T-helper 1 cell treated with Interleukin-12 subunit alpha and Interleukin-12 subunit beta and Interleukin-4 antibody, amounts not matched to agents 30 μg/mL and 1 μg/mL, for 36 hours (primary cell): Measurements from ENCODE around the gene BLVRA.

Experiments used
- H3K27ac Mint-ChIP-seq: one replicate; pipeline ENCODE4 v1.8.0; 2021; ENCODE audit warnings: mild to moderate bottlenecking, mixed read lengths
- H3K27me3 Mint-ChIP-seq: one replicate; pipeline ENCODE4 v1.8.0; 2021; ENCODE audit warnings: low read depth, mixed read lengths
- H3K36me3 Mint-ChIP-seq: one replicate; pipeline ENCODE4 v1.8.0; 2021; ENCODE audit warnings: low read depth, mixed read lengths
- H3K4me1 Mint-ChIP-seq: one replicate; pipeline ENCODE4 v1.8.0; 2021; ENCODE audit warnings: low read depth, mixed read lengths
- H3K4me3 Mint-ChIP-seq: one replicate; pipeline ENCODE4 v1.8.0; 2021; ENCODE audit warnings: mild to moderate bottlenecking, moderate library complexity, mixed read lengths
- H3K9me3 Mint-ChIP-seq: one replicate; pipeline ENCODE4 v1.8.0; 2021; ENCODE audit warnings: mixed read lengths

BLVRA gene

DNA sequence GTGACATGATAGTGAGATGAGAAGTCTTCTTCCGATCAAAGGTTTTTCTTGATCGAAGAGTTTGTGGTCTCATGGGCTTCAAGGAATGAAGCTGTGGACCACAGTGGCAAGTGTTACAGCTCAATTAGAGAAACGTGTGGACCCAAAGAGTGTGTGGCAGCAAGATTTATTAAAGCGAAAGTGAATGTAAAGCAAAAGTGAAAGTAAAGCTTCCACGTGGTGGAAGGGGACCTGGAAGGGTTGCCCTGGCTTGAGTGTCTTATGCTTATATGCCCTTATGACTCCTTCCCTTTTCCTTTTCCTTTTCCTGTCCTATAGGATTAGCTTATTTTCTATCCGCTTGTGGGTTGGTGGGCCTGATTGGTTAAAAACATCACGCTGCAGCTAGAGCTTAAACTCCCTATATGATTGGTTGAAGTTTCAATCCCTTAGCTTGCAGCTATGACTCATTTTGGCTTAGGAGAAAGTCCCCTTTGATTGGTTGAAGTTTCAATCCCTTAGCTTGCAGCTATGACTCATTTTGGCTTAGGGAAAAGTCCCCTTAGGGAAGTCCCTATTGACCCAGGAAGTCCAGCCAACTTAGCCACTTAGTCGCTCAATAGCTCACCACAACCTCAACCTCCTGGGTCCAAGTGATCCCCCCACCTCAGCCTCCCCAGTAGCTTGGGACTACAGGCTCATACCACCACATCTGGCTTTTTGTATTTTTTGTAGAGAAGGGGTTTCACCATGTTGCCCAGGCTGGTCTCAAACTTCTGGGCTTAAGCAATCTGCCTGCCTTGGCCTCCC lies 76.2 kb downstream of the BLVRA start:
- H3K27ac Mint-ChIP-seq = peak overlapping the region; percentile 88
- H3K9me3 Mint-ChIP-seq = peaks cover 17% of the 10 kb centered on the region
- H3K36me3 Mint-ChIP-seq = peaks cover 3% of the 10 kb centered on the region
- peak overlapping the region; percentile 77 for H3K4me3 Mint-ChIP-seq
- H3K27me3 Mint-ChIP-seq = peaks cover 4% of the 10 kb centered on the region
- H3K4me1 Mint-ChIP-seq = peaks cover 16% of the 10 kb centered on the region

DNA sequence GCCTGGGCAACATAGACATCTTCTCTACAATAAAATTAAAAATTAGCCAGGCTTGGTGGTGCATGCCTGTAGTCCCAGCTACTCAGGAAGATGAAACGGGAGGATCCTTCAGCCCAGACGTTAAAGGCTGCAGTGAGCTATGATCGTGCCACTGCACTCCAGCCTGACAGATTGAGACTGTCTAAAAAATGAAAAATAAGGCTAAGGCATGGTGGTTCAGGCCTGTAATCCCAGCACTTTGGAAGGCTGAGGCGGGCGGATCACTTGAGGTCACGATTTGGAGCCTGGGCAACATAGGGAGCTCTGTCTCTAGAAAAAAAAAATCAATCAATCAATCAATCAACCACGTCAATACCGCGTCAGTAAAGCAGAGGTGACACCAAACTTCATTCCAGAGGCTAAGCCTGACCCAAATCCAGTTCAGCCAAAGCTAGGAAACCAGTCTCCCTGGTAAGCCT lies 79.8 kb downstream of the BLVRA start:
- Mint-ChIP-seq H3K4me3 (no peak overlapping the region), H3K4me1 (peaks cover 16% of the 10 kb centered on the region), H3K27ac (no peak overlapping the region), H3K9me3 (peaks cover 8% of the 10 kb centered on the region), H3K36me3 (peaks cover 3% of the 10 kb centered on the region), H3K27me3 (peaks cover 4% of the 10 kb centered on the region)

DNA sequence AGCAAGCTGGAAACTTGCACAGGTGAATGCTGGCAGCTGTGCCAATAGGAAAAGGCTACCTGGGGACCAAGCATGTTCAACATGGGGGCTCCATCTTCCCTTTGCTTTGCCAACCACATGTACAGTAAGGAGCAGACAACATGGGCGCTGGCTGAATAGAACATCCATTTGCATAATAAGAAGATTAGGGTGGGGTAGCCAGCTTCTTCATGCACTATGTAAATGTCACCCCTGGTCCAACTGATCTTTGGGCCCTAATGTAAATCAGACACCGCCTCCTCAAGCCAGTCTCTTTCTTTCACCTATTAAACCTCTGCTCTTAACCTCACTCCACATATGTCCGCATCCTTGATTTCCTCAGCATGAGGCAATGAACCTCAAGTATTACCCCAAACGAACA lies 84.8 kb downstream of the BLVRA start:
- Mint-ChIP-seq H3K27me3 (peaks cover 8% of the 10 kb centered on the region), H3K36me3 (no peaks in the 10 kb centered on the region), H3K27ac (no peak overlapping the region), H3K4me3 (no peak overlapping the region), H3K4me1 (peaks cover 5% of the 10 kb centered on the region), H3K9me3 (no peaks in the 10 kb centered on the region)

DNA sequence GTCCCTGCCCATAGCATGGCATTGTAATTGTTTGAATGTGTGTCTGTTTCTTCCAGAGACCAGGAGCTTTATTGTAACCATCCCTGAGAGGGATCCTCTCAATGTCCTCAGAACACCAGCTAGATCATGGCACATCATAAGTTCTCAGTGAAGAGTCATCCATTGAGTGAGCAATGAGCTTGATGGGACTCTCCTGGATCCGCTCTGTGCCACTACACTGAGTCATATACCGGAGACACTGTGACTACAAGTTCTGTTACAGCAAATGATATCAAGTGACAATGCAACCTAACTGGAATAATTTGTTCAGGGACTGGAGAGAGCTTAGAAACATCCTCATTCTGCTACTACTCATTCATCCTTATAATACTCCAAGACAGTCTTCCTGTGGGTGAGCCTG lies 85.8 kb downstream of the BLVRA start:
- Mint-ChIP-seq H3K4me1 (no peaks in the 10 kb centered on the region), H3K4me3 (no peak overlapping the region), H3K9me3 (no peaks in the 10 kb centered on the region), H3K27me3 (peaks cover 8% of the 10 kb centered on the region), H3K36me3 (no peaks in the 10 kb centered on the region), H3K27ac (no peak overlapping the region)

DNA sequence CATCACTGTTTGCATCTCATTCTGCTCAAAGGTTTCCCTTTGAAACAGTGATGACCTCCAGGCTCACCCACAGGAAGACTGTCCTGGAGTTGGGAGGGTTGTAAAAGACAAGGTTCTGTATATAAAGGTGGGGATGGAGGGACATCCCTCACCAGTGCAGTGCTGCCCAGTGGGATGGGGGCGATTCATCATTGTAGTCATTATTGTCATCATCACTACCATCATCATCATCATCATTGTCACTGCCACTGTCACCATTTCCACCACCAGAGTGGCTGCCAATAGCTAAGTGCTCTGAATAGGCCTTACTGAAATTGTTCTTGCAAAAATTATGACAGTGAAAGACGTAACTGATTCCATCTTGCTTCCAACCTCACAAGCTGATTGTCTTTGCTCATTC lies 86.2 kb downstream of the BLVRA start:
- Mint-ChIP-seq H3K36me3 (no peaks in the 10 kb centered on the region), H3K4me3 (no peak overlapping the region), H3K4me1 (no peaks in the 10 kb centered on the region), H3K27ac (no peak overlapping the region), H3K27me3 (peaks cover 8% of the 10 kb centered on the region), H3K9me3 (no peaks in the 10 kb centered on the region)

DNA sequence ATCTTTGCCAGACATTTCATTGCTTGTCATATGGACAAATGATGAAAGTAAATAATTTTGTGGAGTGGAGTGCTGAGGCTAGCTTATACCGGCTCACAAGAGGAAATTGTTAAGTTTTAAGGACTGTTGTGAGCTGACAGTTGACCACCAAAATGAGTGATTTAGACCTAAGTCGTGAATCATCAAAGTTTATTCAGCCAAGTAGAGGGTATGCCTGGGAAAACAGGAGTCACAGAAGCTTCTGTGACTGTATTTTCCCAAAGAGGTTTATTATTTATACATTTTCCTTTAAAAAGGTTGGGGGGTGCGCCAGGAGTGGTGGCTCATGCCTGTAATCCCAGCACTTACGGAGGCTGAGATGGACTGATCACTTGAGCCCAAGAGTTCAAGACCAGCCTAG lies 89.0 kb downstream of the BLVRA start:
- Mint-ChIP-seq H3K4me3 (no peak overlapping the region), H3K27ac (no peak overlapping the region), H3K4me1 (no peaks in the 10 kb centered on the region), H3K36me3 (no peaks in the 10 kb centered on the region), H3K9me3 (no peaks in the 10 kb centered on the region), H3K27me3 (peaks cover 8% of the 10 kb centered on the region)

DNA sequence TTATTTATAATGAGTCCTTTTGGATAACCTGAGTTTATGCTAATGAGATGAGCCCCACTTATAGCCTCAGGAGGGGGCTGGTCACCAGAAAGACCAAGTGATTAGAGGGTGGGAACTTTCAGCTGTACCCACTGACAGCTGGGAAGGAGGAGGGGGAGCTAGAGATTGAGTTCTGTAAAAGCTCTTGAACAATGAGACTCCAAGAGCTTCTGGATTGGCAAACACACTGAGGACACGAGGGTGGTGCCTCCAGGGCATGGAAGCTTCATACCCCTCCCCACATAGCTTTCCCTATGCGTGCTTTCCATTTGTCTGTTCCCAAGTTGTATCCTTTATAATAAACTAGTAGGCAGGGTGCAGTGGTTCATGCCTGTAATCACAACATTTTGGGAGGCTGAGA lies 90.6 kb downstream of the BLVRA start:
- H3K36me3 Mint-ChIP-seq = no peaks in the 10 kb centered on the region
- H3K4me1 Mint-ChIP-seq = no peaks in the 10 kb centered on the region
- H3K9me3 Mint-ChIP-seq = no peaks in the 10 kb centered on the region
- H3K27ac Mint-ChIP-seq = no peak overlapping the region
- peaks cover 8% of the 10 kb centered on the region for H3K27me3 Mint-ChIP-seq
- H3K4me3 Mint-ChIP-seq = no peak overlapping the region

DNA sequence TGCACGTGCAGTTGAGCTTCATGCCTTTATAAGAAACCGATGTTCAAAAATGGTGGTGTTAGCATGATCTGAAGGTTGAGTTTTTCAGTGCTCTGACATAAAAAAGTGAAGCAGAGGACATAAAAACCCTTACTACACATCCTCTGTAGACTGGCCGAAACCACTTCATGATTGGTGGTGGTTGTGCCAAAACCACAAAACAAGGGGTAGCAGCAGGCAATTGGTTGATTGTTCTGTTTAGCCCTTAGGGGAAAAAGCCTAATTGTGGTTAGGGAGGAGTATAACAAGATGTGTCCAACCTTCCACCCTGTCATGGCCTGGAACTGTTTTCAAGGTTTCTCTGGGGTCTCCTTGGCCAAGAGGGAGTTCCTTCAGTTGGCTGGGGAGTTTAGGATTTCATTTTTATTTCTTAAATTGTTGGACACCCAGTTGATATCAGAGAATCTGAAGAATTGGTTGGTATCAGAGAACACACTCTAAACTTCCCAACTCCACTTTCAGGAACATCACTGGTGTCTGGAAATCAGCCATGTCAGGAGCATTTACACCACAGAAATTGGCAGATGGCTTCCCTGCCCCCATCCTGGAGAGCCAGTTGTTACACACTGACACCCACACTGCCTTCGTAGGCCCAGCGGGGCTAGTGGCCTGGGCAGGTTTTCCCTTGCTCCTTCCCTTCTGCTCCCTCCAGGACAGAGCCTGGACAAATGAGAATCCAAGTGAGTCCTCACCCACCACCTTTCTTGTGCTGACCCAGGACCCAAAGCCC lies 92.1 kb downstream of the BLVRA start:
- no peak overlapping the region for H3K4me3 Mint-ChIP-seq

DNA sequence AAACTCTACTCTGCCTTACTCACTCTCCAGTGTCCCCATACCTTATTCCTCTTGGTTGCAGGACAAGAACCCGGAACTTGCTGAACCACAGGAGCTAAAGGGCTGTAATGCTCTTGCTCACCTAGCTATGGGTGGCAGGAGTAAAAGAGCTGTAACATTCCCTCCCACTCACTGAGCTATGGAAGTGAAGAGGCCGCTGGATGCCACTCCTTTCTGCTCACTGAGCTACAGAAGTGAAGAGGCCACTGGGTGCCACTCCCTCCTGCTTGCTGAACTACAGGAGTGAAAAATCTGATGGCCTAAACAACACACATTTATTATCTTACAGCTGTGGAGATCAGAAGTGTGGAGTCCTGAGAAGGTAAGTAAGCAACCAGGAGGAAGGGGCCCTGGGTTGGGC lies 93.3 kb downstream of the BLVRA start:
- peaks cover 8% of the 10 kb centered on the region for H3K27me3 Mint-ChIP-seq
- H3K4me1 Mint-ChIP-seq = no peaks in the 10 kb centered on the region
- H3K4me3 Mint-ChIP-seq = no peak overlapping the region
- H3K36me3 Mint-ChIP-seq = no peaks in the 10 kb centered on the region
- H3K27ac Mint-ChIP-seq = no peak overlapping the region
- no peaks in the 10 kb centered on the region for H3K9me3 Mint-ChIP-seq

More for the DNA sequence above, 92.1 kb downstream of the BLVRA start:
- Mint-ChIP-seq H3K27me3 (peaks cover 8% of the 10 kb centered on the region), H3K27ac (no peak overlapping the region), H3K4me1 (no peaks in the 10 kb centered on the region), H3K36me3 (no peaks in the 10 kb centered on the region), H3K9me3 (no peaks in the 10 kb centered on the region)

DNA sequence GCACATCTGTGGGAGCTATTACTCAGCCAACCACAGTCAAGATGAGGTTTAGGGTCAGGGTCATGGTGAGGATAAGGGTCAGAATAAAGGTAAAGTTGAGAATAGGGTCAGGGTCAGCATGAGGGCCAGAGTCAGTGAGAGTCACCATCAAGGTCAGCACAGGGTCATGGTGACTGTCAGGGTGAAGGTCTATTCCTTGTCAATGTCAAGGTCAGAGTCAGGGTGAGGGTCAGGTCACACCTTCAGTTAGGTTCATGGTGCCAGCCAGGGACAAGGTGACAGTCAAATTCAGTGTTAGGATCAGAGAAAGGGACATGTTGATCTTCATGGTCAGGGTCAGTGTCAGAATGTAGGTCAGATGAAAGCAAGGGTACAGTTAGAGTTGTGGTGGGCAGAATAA lies 96.7 kb downstream of the BLVRA start:
- no peaks in the 10 kb centered on the region for H3K9me3 Mint-ChIP-seq
- no peak overlapping the region for H3K4me3 Mint-ChIP-seq
- H3K27ac Mint-ChIP-seq = no peak overlapping the region
- H3K36me3 Mint-ChIP-seq = no peaks in the 10 kb centered on the region
- no peaks in the 10 kb centered on the region for H3K4me1 Mint-ChIP-seq
- peaks cover 7% of the 10 kb centered on the region for H3K27me3 Mint-ChIP-seq

DNA sequence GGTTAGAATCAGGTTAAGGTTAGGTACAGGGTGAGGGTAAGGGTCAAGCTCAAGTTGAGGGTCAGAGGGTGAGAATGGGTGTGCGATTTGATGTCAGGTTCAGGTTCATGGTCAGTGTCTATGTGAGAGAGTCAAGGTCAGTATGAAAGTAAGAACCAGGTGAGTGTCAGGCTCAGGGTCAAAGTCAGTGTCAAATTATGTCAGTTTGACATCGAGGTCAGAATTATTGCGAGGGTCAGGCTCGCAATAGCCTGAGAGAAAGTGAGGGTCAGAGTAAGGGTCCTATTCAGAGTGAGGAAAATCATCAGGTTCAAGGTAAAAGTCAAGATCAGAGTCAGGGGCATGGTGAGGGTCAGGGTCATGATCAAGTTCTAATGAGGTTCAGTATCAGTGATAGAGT lies 97.8 kb downstream of the BLVRA start:
- H3K9me3 Mint-ChIP-seq = no peaks in the 10 kb centered on the region
- no peaks in the 10 kb centered on the region for H3K4me1 Mint-ChIP-seq
- no peaks in the 10 kb centered on the region for H3K36me3 Mint-ChIP-seq
- H3K4me3 Mint-ChIP-seq = no peak overlapping the region
- H3K27me3 Mint-ChIP-seq = peaks cover 12% of the 10 kb centered on the region
- no peak overlapping the region for H3K27ac Mint-ChIP-seq
